ENCODE data around the gene RPS2. TPM values are rescaled to one million over a fixed set of nuclear protein-coding genes. Genes with fewer than 3 reads are reported as not detected.
A peak's percentile ranks its signal among the peaks of the same experiment; 100 is the strongest.

Gene RPS2
- total RNA-seq, 2 donors from 2014 or later: 702 to 834 TPM

- H3K27me3 ChIP-seq (replicated peaks; ENCODE audit: insufficient read depth): no peaks in the 10 kb centered on the region
- H3K4me1 ChIP-seq (ENCODE audit: control insufficient read depth in 1 of 2, low read depth in 2 of 2): peaks cover 0 to 11% of the 10 kb centered on the region in 2 donors
- H3K36me3 ChIP-seq: no peaks in the 10 kb centered on the region
- DNase-seq (ENCODE audit: low spot score): no peak
- H3K9me3 ChIP-seq: no peaks in the 10 kb centered on the region
- H3K27ac ChIP-seq: no peak overlapping the region
- H3K4me3 ChIP-seq: peak overlapping the region; percentile 73
- TF ChIP-seq, protein P1, sequence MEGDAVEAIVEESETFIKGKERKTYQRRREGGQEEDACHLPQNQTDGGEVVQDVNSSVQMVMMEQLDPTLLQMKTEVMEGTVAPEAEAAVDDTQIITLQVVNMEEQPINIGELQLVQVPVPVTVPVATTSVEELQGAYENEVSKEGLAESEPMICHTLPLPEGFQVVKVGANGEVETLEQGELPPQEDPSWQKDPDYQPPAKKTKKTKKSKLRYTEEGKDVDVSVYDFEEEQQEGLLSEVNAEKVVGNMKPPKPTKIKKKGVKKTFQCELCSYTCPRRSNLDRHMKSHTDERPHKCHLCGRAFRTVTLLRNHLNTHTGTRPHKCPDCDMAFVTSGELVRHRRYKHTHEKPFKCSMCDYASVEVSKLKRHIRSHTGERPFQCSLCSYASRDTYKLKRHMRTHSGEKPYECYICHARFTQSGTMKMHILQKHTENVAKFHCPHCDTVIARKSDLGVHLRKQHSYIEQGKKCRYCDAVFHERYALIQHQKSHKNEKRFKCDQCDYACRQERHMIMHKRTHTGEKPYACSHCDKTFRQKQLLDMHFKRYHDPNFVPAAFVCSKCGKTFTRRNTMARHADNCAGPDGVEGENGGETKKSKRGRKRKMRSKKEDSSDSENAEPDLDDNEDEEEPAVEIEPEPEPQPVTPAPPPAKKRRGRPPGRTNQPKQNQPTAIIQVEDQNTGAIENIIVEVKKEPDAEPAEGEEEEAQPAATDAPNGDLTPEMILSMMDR (IDR thresholded peaks at IDR 0.05): no peak
- no peak for ATAC-seq (ENCODE audit: insufficient number of reproducible peaks, low FRiP score, low read depth)
Measured at GRCh38 chr16:1929105-1929504, 35.5 kb downstream of the RPS2 start.

DNA sequence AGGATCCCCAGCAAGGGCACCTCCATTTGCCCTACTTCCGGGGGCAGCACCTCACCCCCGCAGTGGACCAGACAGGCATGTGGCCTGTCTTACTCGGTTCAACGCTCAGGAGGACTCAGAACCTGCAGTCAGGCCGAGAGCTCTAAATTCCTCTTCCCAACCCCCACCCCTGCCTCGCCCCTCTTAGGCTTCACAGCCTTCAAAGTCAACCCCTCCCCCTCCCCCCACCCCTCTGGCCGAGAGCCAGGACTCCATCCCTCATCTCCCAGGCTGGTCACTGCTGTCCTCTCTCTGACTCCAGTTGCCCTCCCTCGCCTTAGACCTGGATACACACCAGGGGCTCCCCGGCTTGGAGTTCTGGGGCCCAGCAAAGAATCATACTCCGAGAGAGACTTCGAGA lies 38.4 kb downstream of the RPS2 start:
- TF ChIP-seq, protein P1 (IDR thresholded peaks at IDR 0.05): no peak
- ATAC-seq (ENCODE audit: insufficient number of reproducible peaks, low FRiP score, low read depth) (no peak), DNase-seq (ENCODE audit: low spot score) (no peak)
- H3K36me3 ChIP-seq: no peaks in the 10 kb centered on the region
- peaks cover 11% of the 10 kb centered on the region for H3K27me3 ChIP-seq (replicated peaks; ENCODE audit: insufficient read depth)
- H3K9me3 ChIP-seq: no peaks in the 10 kb centered on the region
- H3K4me1 ChIP-seq (ENCODE audit: control insufficient read depth in 1 of 2, low read depth in 2 of 2): peaks cover 0 to 11% of the 10 kb centered on the region in 2 donors
- H3K27ac ChIP-seq: no peak overlapping the region
- no peak overlapping the region for H3K4me3 ChIP-seq

DNA sequence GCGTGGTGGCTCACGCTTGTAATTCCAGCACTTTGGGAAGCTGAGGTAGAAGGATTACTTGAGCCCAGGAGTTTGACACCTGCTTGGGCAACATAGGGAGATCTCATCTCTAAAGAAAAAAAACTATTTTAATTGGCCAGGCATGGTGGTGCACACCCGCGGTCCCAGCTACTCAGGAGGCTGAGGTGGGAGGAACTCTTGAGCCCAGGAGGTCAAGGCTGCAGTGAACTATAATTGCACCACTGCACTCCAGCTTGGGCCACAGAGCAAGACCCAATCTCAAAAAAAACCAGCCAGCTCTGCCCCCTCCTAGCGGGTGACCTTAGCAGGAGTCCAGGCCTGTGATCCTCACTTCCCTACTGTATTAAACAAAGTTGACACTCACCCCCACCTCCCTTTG lies 40.5 kb downstream of the RPS2 start:
- ATAC-seq (ENCODE audit: insufficient number of reproducible peaks, low FRiP score, low read depth) (no peak), DNase-seq (ENCODE audit: low spot score) (no peak)
- TF ChIP-seq, protein P1 (IDR thresholded peaks at IDR 0.05): no peak
- Histone ChIP-seq H3K36me3 (no peaks in the 10 kb centered on the region), H3K4me1 (ENCODE audit: control insufficient read depth in 1 of 2, low read depth in 2 of 2) (peaks cover 0 to 5% of the 10 kb centered on the region in 2 donors), H3K4me3 (no peak overlapping the region), H3K27me3 (replicated peaks; ENCODE audit: insufficient read depth) (peaks cover 21% of the 10 kb centered on the region), H3K27ac (no peak overlapping the region), H3K9me3 (no peaks in the 10 kb centered on the region)

- Histone ChIP-seq H3K27me3 (replicated peaks; ENCODE audit: insufficient read depth) (peaks cover 22% of the 10 kb centered on the region), H3K4me3 (no peak overlapping the region), H3K36me3 (no peaks in the 10 kb centered on the region), H3K4me1 (ENCODE audit: control insufficient read depth in 1 of 2, low read depth in 2 of 2) (no peaks in the 10 kb centered on the region), H3K9me3 (no peaks in the 10 kb centered on the region), H3K27ac (no peak overlapping the region)
- DNase-seq (ENCODE audit: low spot score) (no peak), ATAC-seq (ENCODE audit: insufficient number of reproducible peaks, low FRiP score, low read depth) (no peak)
- TF ChIP-seq, protein P1 (IDR thresholded peaks at IDR 0.05): no peak
Measured at GRCh38 chr16:1923299-1924034, 41.2 kb downstream of the RPS2 start.

DNA sequence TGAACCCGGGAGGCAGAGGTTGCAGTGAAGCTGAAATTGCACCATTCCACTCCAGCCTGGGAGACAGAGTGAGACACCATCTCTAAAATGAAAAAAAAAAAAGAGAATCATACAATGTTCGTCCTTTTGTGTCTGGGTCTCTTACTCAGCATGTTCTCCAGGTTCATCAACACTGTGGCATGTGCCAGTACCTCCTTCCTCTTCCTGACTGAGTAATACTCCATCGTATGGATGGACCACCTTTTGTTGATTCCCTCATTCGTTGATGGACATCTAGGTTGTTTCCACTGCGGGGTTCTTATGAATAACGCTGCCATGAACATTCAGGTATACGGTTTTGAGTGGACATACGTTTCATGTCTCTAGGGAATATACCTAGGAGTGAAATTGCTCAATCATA lies 42.3 kb downstream of the RPS2 start:
- H3K4me3 ChIP-seq: no peak overlapping the region
- H3K4me1 ChIP-seq (ENCODE audit: control insufficient read depth in 1 of 2, low read depth in 2 of 2): no peaks in the 10 kb centered on the region
- ATAC-seq (ENCODE audit: insufficient number of reproducible peaks, low FRiP score, low read depth) (no peak), DNase-seq (ENCODE audit: low spot score) (no peak)
- no peak overlapping the region for H3K27ac ChIP-seq
- TF ChIP-seq, protein P1 (IDR thresholded peaks at IDR 0.05): no peak
- no peaks in the 10 kb centered on the region for H3K9me3 ChIP-seq
- no peaks in the 10 kb centered on the region for H3K36me3 ChIP-seq
- peaks cover 22% of the 10 kb centered on the region for H3K27me3 ChIP-seq (replicated peaks; ENCODE audit: insufficient read depth)

Measured in thoracic aorta (tissue), 2 donors.